Activated CD4-positive, alpha-beta T cell treated with anti-CD3 and anti-CD28 coated beads, Interleukin-2, Interleukin-6, amounts not matched to agents 100 ng/mL and 50 ng/mL, durations not matched to agents 16 hours and 8 hours (primary cell): ENCODE results near the gene TOPBP1.
"Not testable (repeated sequence)": the region's sequence is repeated elsewhere in the genome, so short reads cannot be mapped to it uniquely, and the experiment has no call there.

ENCODE experiments used
- DNase-seq: peaks from one replicate; pipeline ENCODE4 v3.0.0-alpha.2; 2020

Gene TOPBP1

GRCh38 chr3:133673746-133674145, 12.0 kb upstream of the TOPBP1 start:
- DNase-seq = no peak

DNA sequence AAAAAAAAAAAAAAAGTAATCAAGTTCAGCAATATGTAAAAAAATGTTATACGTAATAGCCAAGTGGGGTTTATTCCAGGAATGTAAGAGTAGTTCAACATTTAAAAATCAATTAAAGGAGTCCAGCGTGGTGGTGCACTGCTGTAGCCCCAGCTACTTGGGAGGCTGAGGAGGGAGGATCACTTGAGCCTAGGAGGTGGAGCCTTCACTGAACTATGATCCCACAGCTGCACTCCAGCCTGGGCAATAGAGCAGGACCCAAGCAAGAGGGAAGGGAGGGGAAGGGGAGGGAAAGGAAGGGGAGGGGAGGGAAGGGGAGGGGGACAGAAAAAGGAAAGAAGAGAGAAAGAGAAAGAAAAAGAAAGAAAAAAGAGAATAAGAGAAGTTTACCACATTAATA, 10.7 kb upstream of the TOPBP1 start:
- DNase-seq = no peak

GRCh38 chr3:133670525-133670995, 8.8 kb upstream of the TOPBP1 start:
- no peak for DNase-seq

- no peak for DNase-seq
Observed at GRCh38 chr3:133669949-133670524, 8.3 kb upstream of the TOPBP1 start.

DNA sequence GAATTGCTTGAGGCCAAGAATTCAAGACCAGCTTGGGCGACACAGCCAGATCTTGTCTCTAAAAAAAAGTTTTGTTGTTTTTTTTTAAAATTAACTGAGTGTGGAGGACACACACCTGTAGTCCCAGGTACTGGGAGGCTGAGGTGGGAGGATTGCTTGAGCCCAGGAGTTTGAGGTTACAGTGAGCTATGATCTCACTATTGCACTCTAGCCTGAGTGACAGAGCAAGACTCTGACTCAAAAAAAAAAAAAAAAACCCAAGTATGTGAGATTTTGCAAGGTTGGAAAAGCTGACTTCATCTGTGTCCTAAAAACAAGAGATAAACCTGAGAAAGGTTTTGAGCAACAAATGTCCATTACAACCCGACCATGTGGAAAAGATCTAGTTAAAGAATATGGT, 5.4 kb upstream of the TOPBP1 start:
- no peak for DNase-seq

GRCh38 chr3:133665188-133665587, 3.4 kb upstream of the TOPBP1 start:
- DNase-seq = not testable (repeated sequence)

DNA sequence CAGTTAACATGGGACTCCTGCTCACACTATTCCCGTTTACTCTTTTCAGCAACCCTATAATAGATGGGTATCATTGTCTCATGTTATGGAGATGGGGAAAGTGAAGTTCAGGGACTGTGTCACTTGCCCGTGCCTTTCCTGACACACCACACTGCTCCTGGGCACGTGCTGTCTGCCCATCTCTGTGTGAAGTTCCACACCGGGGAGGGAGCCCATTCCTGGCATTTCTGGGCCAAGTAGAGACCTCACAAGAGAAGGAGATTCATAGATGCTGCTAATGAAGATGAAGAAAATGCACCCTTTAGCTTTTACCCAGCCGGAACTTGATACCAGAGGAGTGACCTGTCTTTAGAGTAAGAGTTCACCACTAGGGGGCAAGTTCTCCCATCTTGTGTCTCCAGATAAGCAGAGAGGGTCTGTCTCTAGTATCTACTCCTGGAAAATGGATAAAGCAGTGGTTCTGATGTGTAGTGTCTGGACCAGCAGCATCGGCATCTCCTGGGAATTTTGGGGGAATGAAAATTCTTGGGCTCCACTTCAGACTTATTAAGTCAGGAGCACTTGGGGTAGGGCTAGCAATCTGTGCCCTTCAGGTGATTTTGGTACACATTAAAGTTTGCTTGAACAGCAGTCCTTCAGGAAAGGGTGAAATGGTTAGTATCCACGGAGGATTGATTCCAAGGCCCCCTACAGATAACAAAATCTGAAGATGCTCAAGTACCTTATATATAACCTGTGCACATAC, 2.0 kb upstream of the TOPBP1 start:
- peak; percentile 79 for DNase-seq

GRCh38 chr3:133662278-133662651, 524 bp upstream of the TOPBP1 start:
- peak; percentile 45 for DNase-seq

GRCh38 chr3:133659806-133660205, 1.9 kb downstream of the TOPBP1 start:
- no peak for DNase-seq

- DNase-seq = no peak
Observed at GRCh38 chr3:133655731-133656515, 5.8 kb downstream of the TOPBP1 start.

DNA sequence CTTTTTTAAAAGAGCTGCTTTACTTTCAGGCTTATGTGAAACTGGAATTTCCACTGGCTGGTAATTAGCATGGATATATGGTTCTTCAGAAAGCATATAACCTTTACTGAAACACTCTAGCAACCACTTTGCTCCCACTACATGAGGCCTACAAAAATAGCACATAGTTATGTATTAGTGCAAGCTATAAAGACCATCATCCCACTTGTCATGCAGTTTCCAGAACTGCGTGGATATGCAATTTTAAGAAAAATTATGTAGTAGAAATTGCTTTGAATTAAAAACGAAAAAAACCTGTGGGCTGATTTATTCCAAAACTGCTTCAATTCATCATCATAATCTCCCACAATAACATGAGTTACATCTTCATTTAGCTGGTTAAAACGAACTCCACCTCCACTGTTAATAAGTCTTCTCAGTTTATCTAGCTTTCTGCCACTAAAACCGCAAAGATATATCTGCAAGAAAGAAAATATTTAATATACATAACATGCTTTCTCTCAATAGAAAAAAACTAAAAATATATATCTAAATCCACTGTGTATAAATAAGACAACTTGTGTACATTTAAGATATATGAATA, 12.2 kb downstream of the TOPBP1 start:
- no peak for DNase-seq

GRCh38 chr3:133644768-133645167, 17.0 kb downstream of the TOPBP1 start:
- DNase-seq = no peak

DNA sequence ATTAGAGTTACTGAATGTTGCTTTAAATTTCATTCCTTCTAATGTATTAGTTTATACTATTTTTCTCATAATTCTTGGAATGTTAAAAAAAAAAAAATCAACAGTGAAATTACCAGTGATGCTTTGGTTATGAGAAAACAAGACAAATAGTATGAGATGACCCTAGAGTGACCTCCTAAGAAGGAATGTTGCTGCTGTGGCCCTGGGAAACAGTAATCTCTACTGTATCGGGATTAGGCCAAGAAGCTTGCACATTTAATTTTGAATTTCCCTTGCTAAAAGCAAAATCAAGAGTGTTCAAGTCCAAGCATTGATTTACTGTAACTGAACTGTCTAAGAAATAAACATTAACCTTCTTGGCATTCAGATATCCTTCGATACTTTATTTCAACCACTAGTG, 18.1 kb downstream of the TOPBP1 start:
- DNase-seq = no peak

GRCh38 chr3:133641254-133641653, 20.5 kb downstream of the TOPBP1 start:
- no peak for DNase-seq

GRCh38 chr3:133633439-133633838, 28.3 kb downstream of the TOPBP1 start:
- no peak for DNase-seq

DNA sequence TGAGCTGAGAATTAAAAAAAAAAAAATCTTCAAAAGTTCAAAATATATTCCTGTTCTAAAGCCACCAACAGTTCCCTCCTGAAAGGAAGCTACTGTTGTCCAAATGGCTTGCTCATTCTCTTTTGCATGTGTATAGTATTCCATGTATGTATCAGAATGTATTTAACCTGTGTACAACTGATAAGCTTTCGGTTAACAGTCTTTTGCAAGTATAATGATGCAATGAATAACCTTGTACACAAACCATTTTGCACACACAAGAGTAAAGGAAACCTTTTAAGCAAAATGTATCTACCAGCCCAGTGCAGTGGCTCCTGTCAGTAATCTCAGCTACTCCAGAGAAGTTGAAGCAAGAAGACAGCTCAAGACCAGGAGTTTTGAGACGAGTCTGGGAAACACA, 32.6 kb downstream of the TOPBP1 start:
- no peak for DNase-seq

DNA sequence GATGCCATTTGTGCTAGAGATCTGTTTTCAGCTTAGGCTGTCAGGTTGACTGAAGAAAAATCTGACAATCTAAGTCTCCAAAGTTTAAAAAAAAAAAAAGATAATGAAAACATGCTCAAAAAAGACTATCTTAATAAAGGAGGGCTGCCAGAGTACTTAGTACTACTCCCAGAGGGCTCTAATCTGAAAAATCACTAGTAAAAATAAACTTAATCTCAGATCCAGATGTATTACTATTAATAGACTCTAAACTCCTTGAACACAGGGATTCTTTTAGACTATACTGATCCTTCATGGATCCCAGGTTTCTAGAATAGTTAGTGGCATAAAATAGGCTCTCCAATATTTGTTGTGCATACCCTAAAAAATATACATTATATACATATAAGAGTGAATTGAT, 34.0 kb downstream of the TOPBP1 start:
- no peak for DNase-seq

- peak; percentile 29 for DNase-seq
Observed at GRCh38 chr3:133620066-133620784, 41.5 kb downstream of the TOPBP1 start.

- DNase-seq = no peak
Observed at GRCh38 chr3:133611534-133611933, 50.2 kb downstream of the TOPBP1 start.

- no peak for DNase-seq
Observed at GRCh38 chr3:133610031-133610430, 51.7 kb downstream of the TOPBP1 start.

GRCh38 chr3:133608388-133608787, 53.4 kb downstream of the TOPBP1 start:
- no peak for DNase-seq

GRCh38 chr3:133607816-133608215, 53.9 kb downstream of the TOPBP1 start:
- no peak for DNase-seq

DNA sequence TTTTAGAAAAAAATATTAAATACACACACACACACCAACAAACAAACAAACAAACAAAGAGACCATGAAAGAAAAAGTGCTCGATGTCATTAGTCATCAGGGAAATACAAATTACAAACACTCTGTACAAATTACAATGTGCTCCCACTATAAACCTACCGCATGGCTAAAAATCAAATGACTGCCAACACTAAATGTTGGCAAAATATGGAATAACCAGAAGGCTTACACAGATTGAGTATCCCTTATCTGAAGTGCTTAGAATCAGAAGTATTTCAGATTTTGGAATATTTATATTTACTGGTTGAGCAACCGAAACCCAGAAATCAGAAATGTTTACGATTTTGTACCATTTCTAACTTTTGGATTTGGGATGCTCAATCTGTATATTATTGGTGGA, 54.8 kb downstream of the TOPBP1 start:
- no peak for DNase-seq
